B cell (primary cell): ENCODE measurements around the gene PPP3R1. TPM values are rescaled to one million over a fixed set of nuclear protein-coding genes. Genes with fewer than 3 reads are reported as not detected.

ENCODE experiments used
- ATAC-seq: fragments of 200-7000 bp; cut with Tn5 transposase; one replicate; pipeline ENCODE4 v1.10.0; 2021; ENCODE audit warnings: low read depth, mild to moderate bottlenecking, moderate number of reproducible peaks, moderate library complexity
- CTCF ChIA-PET: fragments of 350-600 bp; sonication (Branson Sonifier 250); formaldehyde crosslinking; loops from one replicate; lab custom pipeline; 2021; ENCODE audit warnings: antibody characterized with exemption, inconsistent platforms; lab: Charles Lee
- POLR2A ChIA-PET: fragments of 350-600 bp; sonication (Branson Sonifier 250); formaldehyde crosslinking; loops from one replicate; lab custom pipeline; 2021; ENCODE audit warnings: antibody characterized with exemption; lab: Charles Lee
- DNase-seq: peaks from one replicate; pipeline ENCODE4 v3.0.0; 2013
- H2AFZ ChIP-seq: 2 replicates; pipeline ENCODE4 v1.6.1; 2012; ENCODE audit warnings: mild to moderate bottlenecking, low read depth, low read length; ENCODE audit not compliant: insufficient read depth, poor library complexity, severe bottlenecking
- H3K27ac ChIP-seq, 2 donors: 1 replicate in 1 of 2; 2 replicates in 1 of 2; pipeline ENCODE4 v1.5.1; 2012 to 2013; ENCODE audit warnings: low read length in 2 of 2, mild to moderate bottlenecking in 2 of 2, moderate library complexity in 1 of 2
- H3K27me3 ChIP-seq, 4 experiments: fragments of 200-600 bp in 1 of 4; sonication (generic) in 1 of 4; replicated peaks in 1 of 4; 1 replicate in 2 of 4; 2 replicates in 2 of 4; pipeline versions ENCODE4 v1.6.1 to v1.7.0; 2013 to 2016; ENCODE audit warnings: low read length in 3 of 4, mild to moderate bottlenecking in 2 of 4, mixed read lengths in 1 of 4, moderate library complexity in 1 of 4; ENCODE audit not compliant: insufficient read depth in 4 of 4, control insufficient read depth in 3 of 4; ENCODE audit errors: control extremely low read depth in 1 of 4
- H3K36me3 ChIP-seq, 2 experiments: replicated peaks in 1 of 2; 1 replicate in 1 of 2; 2 replicates in 1 of 2; pipeline versions ENCODE4 v1.6.1 to v1.7.1; 2013; ENCODE audit warnings: low read length in 1 of 2; ENCODE audit not compliant: insufficient read depth in 2 of 2, control insufficient read depth in 1 of 2; ENCODE audit errors: control extremely low read depth in 1 of 2, extremely low read depth in 1 of 2
- H3K4me1 ChIP-seq, 2 donors: fragments of 200-600 bp in 1 of 2; sonication (generic) in 1 of 2; 1 replicate in 1 of 2; 2 replicates in 1 of 2; pipeline versions ENCODE4 v1.5.1 to v1.6.1; 2013 to 2017; ENCODE audit warnings: low read length in 2 of 2; ENCODE audit not compliant: control insufficient read depth in 2 of 2, insufficient read depth in 2 of 2
- H3K4me2 ChIP-seq: replicated peaks from 2 replicates; pipeline ENCODE3; 2012; ENCODE audit warnings: mild to moderate bottlenecking, low read depth, low read length; ENCODE audit not compliant: poor library complexity, severe bottlenecking
- H3K4me3 ChIP-seq, 5 experiments: fragments of 200-600 bp in 1 of 5; sonication (generic) in 1 of 5; 1 replicate in 3 of 5; 2 replicates in 2 of 5; pipeline versions ENCODE4 v1.5.1 to v1.7.0; 2011 to 2016; ENCODE audit warnings: low read length in 4 of 5, mild to moderate bottlenecking in 4 of 5, low read depth in 2 of 5, control low read depth in 1 of 5, moderate library complexity in 1 of 5; ENCODE audit not compliant: insufficient read depth in 1 of 5; ENCODE audit errors: control extremely low read depth in 1 of 5, extremely low read depth in 1 of 5
- H3K79me2 ChIP-seq: fragments of 200-600 bp; sonication (generic); one replicate; pipeline ENCODE4 v1.6.0; 2016; ENCODE audit warnings: low read length; ENCODE audit not compliant: control insufficient read depth, insufficient read depth
- H3K9ac ChIP-seq: fragments of 200-600 bp; sonication (generic); 2 replicates; pipeline ENCODE4 v1.6.1; 2017; ENCODE audit warnings: mild to moderate bottlenecking, low read length, moderate library complexity
- H3K9me3 ChIP-seq, 3 donors: one replicate each; pipeline versions ENCODE4 v1.6.1 to v1.7.1; 2013; ENCODE audit warnings: low read length in 2 of 3; ENCODE audit not compliant: control insufficient read depth in 2 of 3, insufficient read depth in 1 of 3; ENCODE audit errors: control extremely low read depth in 1 of 3
- H4K20me1 ChIP-seq: 2 replicates; pipeline ENCODE4 v1.6.0; 2012; ENCODE audit warnings: mild to moderate bottlenecking, low read length; ENCODE audit not compliant: insufficient read depth, control insufficient read depth, poor library complexity, severe bottlenecking
- H3K27ac Mint-ChIP-seq: one replicate; pipeline ENCODE4 v1.8.0; 2021; ENCODE audit warnings: mixed read lengths
- H3K27me3 Mint-ChIP-seq: one replicate; pipeline ENCODE4 v1.8.0; 2021; ENCODE audit warnings: mixed read lengths
- H3K4me1 Mint-ChIP-seq: one replicate; pipeline ENCODE4 v1.8.0; 2021; ENCODE audit warnings: mixed read lengths
- H3K4me3 Mint-ChIP-seq: one replicate; pipeline ENCODE4 v1.8.0; 2021; ENCODE audit warnings: mixed read lengths
- H3K9me3 Mint-ChIP-seq: one replicate; pipeline ENCODE4 v1.8.0; 2022; ENCODE audit warnings: mixed read lengths; ENCODE audit not compliant: insufficient read depth
- CTCF ChIP-seq: fragments of 200-600 bp; IDR thresholded peaks from one replicate; pipeline ENCODE4 v1.8.0; 2022; ENCODE audit warnings: antibody characterized with exemption, mild to moderate bottlenecking
- EZH2 ChIP-seq: IDR thresholded peaks from 2 replicates; pipeline ENCODE4 v1.6.1; 2012; ENCODE audit warnings: borderline replicate concordance, low read depth, mild to moderate bottlenecking, moderate library complexity, low read length; ENCODE audit not compliant: insufficient read depth, poor library complexity, severe bottlenecking
- WGBS: methylation state at CpG from one replicate; pipeline ENCODE4 v1.1.5; 2013; ENCODE audit warnings: missing lambda C conversion rate; ENCODE audit not compliant: insufficient coverage; 5-methylcytosine and 5-hydroxymethylcytosine counted together
- intact Hi-C: fragments of 100-400 bp; cut with micrococcal nuclease; formaldehyde crosslinking; loops from one replicate; pipeline ENCODE4 v1.10.0; 2022
- polyA plus RNA-seq: library from polyadenylated mRNA; depleted of rRNA; stranded (reverse); fragments of >200 nt; gene quantifications from 2 replicates; pipeline ENCODE4 v1.2.3, GENCODE V29; 2012
- total RNA-seq, 2 donors: library from RNA; stranded (reverse); fragments of 120-200 nt in 1 of 2; gene quantifications; 1 replicate in 1 of 2; 2 replicates in 1 of 2; pipeline versions ENCODE4 v1.2.3 to v1.2.4, GENCODE V29; 2013 to 2022

Gene PPP3R1
- total and polyA plus RNA-seq, 2 donors (not counting 1 experiment from before 2014, with no cell fraction given): 17.9 to 55.6 TPM

GRCh38 chr2:68218343-68218901 is 33.9 kb downstream of the PPP3R1 start:
- intact Hi-C loops: no loop called here
- no peaks in the 10 kb centered on the region for H3K9me3 Mint-ChIP-seq
- CTCF ChIA-PET: interaction anchor here (1.9 to 3.3 kb wide), 2 partner anchors 22 to 33 kb away, joined by 4 to 21 read pairs; no protein-coding TSS in a partner anchor
- Histone ChIP-seq H3K4me3 (no peak overlapping the region), H3K79me2 (peaks cover 99% of the 10 kb centered on the region), H3K27ac (no peak overlapping the region), H3K27me3 (no peaks in the 10 kb centered on the region), H3K9ac (no peak overlapping the region), H2AFZ (no peak overlapping the region), H3K4me2 (peak overlapping the region; percentile 20), H3K4me1 (peaks cover 15 to 50% of the 10 kb centered on the region in 2 donors), H3K36me3 (peaks cover 1 to 15% of the 10 kb centered on the region in 2 experiments), H4K20me1 (peaks cover 78% of the 10 kb centered on the region), H3K9me3 (peaks cover 0 to 5% (median 2%) of the 10 kb centered on the region in 3 donors)
- no peak for TF ChIP-seq CTCF
- no peak for TF ChIP-seq EZH2
- ATAC-seq: no peak
- no peak for DNase-seq
- no peaks in the 10 kb centered on the region for H3K27me3 Mint-ChIP-seq
- peak overlapping the region; percentile 6 for H3K4me3 Mint-ChIP-seq
- POLR2A ChIA-PET: interaction anchor here (0.6 kb wide), 1 partner anchor 15 kb away, joined by 3 read pairs; no protein-coding TSS in a partner anchor
- peaks cover 82% of the 10 kb centered on the region for H3K4me1 Mint-ChIP-seq
- no peak overlapping the region for H3K27ac Mint-ChIP-seq
- WGBS: no CpG with 5 or more reads among the region's 1 CpG

GRCh38 chr2:68217729-68218128 is 34.6 kb downstream of the PPP3R1 start:
- intact Hi-C loops: no loop called here
- Histone ChIP-seq H3K4me3 (no peak overlapping the region), H3K27ac (no peak overlapping the region), H3K36me3 (peaks cover 1 to 17% of the 10 kb centered on the region in 2 experiments), H3K9ac (no peak overlapping the region), H4K20me1 (peaks cover 76% of the 10 kb centered on the region), H3K4me1 (peaks cover 16 to 43% of the 10 kb centered on the region in 2 donors), H3K79me2 (peaks cover 99% of the 10 kb centered on the region), H3K27me3 (no peaks in the 10 kb centered on the region), H3K4me2 (no peak overlapping the region), H3K9me3 (peaks cover 0 to 5% (median 2%) of the 10 kb centered on the region in 3 donors), H2AFZ (no peak overlapping the region)
- ChIA-PET CTCF (interaction anchor here (1.9 to 3.3 kb wide), 2 partner anchors 22 to 32 kb away, joined by 4 to 21 read pairs; no protein-coding TSS in a partner anchor), POLR2A (interaction anchor here (0.6 kb wide), 1 partner anchor 14 kb away, joined by 3 read pairs; no protein-coding TSS in a partner anchor)
- Mint-ChIP-seq H3K4me3 (no peak overlapping the region), H3K27ac (no peak overlapping the region), H3K9me3 (no peaks in the 10 kb centered on the region), H3K27me3 (no peaks in the 10 kb centered on the region), H3K4me1 (peaks cover 82% of the 10 kb centered on the region)
- WGBS: no CpG with 5 or more reads among the region's 3 CpGs
- DNase-seq (no peak), ATAC-seq (no peak)
- TF ChIP-seq CTCF (no peak), EZH2 (no peak)
